Stomach smooth muscle (tissue), 2 donors: ENCODE data around the gene RP9.

ENCODE experiments used
- H3K27ac ChIP-seq: one replicate; pipeline ENCODE4 v1.7.0; 2013; ENCODE audit warnings: mild to moderate bottlenecking, low read length, inconsistent platforms
- H3K27me3 ChIP-seq, 2 donors: one replicate each; pipeline ENCODE4 v1.7.0; 2013; ENCODE audit warnings: low read length in 2 of 2; ENCODE audit not compliant: insufficient read depth in 2 of 2, control insufficient read depth in 1 of 2
- H3K36me3 ChIP-seq, 2 donors: one replicate each; pipeline ENCODE4 v1.7.0; 2013; ENCODE audit warnings: low read length in 2 of 2; ENCODE audit not compliant: control insufficient read depth in 2 of 2, insufficient read depth in 2 of 2
- H3K4me1 ChIP-seq: one replicate; pipeline ENCODE4 v1.7.0; 2013; ENCODE audit warnings: low read length; ENCODE audit not compliant: control insufficient read depth, insufficient read depth
- H3K4me3 ChIP-seq, 2 donors: one replicate each; pipeline ENCODE4 v1.7.0; 2013; ENCODE audit warnings: low read length in 2 of 2
- H3K9ac ChIP-seq, 2 donors: one replicate each; pipeline ENCODE4 v1.7.0; 2013; ENCODE audit warnings: low read length in 2 of 2, mild to moderate bottlenecking in 1 of 2
- H3K9me3 ChIP-seq, 2 donors: one replicate each; pipeline ENCODE4 v1.7.0; 2013; ENCODE audit warnings: low read length in 2 of 2; ENCODE audit not compliant: control insufficient read depth in 2 of 2
- donor health status: healthy.
- donor health status: Pancreatic carcinoma.

RP9 gene

DNA sequence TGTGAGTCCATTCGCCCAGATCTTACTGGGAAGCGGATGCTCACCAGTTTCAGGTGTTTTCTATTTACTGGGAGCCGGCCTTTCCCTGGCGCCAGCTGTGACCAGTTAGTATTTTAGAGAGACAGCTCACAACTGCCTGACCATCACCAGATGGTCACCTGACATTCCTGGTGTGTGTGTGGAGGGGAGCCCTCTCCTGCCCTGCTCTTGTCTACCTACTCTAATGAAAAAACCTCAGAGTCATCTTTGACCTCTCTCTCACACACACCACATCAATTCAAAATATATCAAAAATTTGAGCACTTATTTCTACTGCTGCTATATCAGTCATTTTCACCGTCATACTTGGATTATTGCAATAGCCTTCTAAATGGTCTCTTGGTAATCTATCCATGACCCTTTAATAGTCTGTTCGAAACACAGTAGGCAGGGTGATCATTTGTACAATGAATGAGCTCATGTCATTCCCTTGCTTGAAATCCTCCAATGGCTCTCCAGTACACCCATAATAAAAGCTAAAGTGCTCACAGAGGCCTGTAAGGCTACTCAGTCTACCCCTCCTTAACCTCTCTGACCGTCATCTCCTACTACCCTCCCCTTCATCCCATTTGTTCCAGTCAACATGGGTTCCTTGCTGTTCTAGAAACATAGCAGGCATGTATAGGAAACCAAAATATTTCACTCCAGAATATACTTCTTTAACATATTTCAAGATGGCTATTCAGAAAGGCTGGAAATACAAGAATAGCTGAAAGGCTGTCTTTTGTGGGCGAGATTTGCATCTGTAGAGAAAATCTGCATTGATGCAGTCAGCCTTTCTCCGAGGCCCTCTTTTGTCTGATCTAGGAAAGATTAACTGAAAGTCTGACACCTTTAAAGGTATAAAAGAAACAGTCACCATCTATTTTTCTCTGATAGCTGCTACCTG, 29.2 kb downstream of the RP9 start:
- Histone ChIP-seq H3K4me3 (no peak overlapping the region), H3K27me3 (no peaks in the 10 kb centered on the region), H3K9me3 (no peaks in the 10 kb centered on the region), H3K9ac (no peak overlapping the region), H3K36me3 (no peaks in the 10 kb centered on the region), H3K4me1 (no peaks in the 10 kb centered on the region), H3K27ac (no peak overlapping the region)

- Histone ChIP-seq H3K27ac (no peak overlapping the region), H3K36me3 (no peaks in the 10 kb centered on the region), H3K4me1 (no peaks in the 10 kb centered on the region), H3K4me3 (no peak overlapping the region), H3K9me3 (no peaks in the 10 kb centered on the region), H3K9ac (no peak overlapping the region), H3K27me3 (no peaks in the 10 kb centered on the region)
These were observed 30.1 kb downstream of the RP9 start for GRCh38 chr7:33079096-33079495.

- Histone ChIP-seq H3K27ac (no peak overlapping the region), H3K4me3 (no peak overlapping the region), H3K27me3 (no peaks in the 10 kb centered on the region), H3K36me3 (no peaks in the 10 kb centered on the region), H3K9ac (no peak overlapping the region), H3K9me3 (no peaks in the 10 kb centered on the region), H3K4me1 (peaks cover 4% of the 10 kb centered on the region)
These were observed 32.5 kb downstream of the RP9 start for GRCh38 chr7:33076737-33077136.

GRCh38 chr7:33075818-33076518, 33.2 kb downstream of the RP9 start:
- H3K4me3 ChIP-seq = no peak overlapping the region
- H3K36me3 ChIP-seq = no peaks in the 10 kb centered on the region
- H3K27me3 ChIP-seq = no peaks in the 10 kb centered on the region
- H3K9ac ChIP-seq = no peak overlapping the region
- no peak overlapping the region for H3K27ac ChIP-seq
- no peaks in the 10 kb centered on the region for H3K9me3 ChIP-seq
- peaks cover 4% of the 10 kb centered on the region for H3K4me1 ChIP-seq

DNA sequence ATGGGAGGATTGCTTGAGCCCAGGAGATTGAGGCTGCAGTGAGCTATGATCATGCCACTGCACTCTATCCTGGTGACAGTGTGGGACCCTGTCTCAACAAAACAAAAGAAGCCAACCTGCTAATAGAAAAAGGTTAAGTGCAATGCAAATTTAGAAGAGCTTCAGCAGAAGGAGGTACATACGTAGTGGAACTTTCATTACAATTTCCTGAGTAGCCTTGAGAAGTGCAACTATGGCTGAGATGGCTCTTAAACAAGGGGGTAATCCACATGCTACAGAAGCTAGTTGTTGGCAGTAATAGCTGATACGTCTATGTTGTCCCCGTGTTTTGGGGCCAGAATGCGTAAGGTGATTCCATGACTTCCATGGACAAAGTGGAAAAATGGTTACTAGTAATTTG, 36.0 kb downstream of the RP9 start:
- Histone ChIP-seq H3K27ac (no peak overlapping the region), H3K9me3 (no peaks in the 10 kb centered on the region), H3K9ac (no peak overlapping the region), H3K4me3 (no peak overlapping the region), H3K36me3 (no peaks in the 10 kb centered on the region), H3K27me3 (no peaks in the 10 kb centered on the region), H3K4me1 (peaks cover 4% of the 10 kb centered on the region)

DNA sequence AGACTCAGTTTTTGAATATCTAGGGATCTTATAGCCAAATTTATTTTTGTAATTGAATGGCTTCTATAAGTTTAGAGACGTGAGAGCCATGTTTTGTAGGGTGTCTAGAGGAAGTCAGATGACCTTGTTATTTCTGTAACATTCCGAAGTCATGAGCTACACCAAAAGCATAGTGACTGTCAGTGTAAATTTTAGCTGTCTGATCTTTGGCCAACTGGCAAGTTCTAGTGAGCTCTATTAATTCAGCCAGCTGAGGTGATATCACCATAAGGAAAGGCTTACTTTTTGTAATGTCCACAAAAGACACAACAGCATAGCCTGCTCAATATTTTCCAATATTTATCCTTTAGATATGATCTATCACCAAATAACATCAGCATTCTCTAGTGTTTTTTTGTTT, 36.7 kb downstream of the RP9 start:
- no peak overlapping the region for H3K4me3 ChIP-seq
- H3K36me3 ChIP-seq = no peaks in the 10 kb centered on the region
- no peak overlapping the region for H3K27ac ChIP-seq
- peaks cover 4% of the 10 kb centered on the region for H3K4me1 ChIP-seq
- H3K9ac ChIP-seq = no peak overlapping the region
- no peaks in the 10 kb centered on the region for H3K27me3 ChIP-seq
- no peaks in the 10 kb centered on the region for H3K9me3 ChIP-seq

DNA sequence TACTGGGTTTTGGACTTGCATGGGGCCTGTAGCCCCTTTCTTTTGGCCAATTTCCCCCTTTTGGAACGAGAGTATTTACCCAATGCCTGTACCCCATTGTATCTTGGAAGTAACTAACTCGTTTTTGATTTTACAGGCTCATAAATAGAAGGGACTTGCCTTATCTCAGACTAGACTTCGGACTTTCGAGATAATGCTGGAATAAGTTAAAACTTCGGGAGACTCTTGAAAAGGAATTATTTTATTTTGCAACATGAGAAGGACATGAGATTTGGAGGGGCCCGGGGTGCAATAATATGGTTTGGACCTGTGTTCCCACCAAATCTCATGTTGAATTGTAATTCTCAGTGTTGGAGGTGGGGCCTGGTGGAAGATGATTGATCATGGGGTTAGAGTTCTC, 38.4 kb downstream of the RP9 start:
- Histone ChIP-seq H3K36me3 (no peaks in the 10 kb centered on the region), H3K9me3 (no peaks in the 10 kb centered on the region), H3K27ac (no peak overlapping the region), H3K4me1 (peaks cover 4% of the 10 kb centered on the region), H3K9ac (no peak overlapping the region), H3K4me3 (no peak overlapping the region), H3K27me3 (no peaks in the 10 kb centered on the region)

- H3K27me3 ChIP-seq = no peaks in the 10 kb centered on the region
- H3K4me3 ChIP-seq = no peak overlapping the region
These were observed 38.9 kb downstream of the RP9 start for GRCh38 chr7:33070277-33070676.

DNA sequence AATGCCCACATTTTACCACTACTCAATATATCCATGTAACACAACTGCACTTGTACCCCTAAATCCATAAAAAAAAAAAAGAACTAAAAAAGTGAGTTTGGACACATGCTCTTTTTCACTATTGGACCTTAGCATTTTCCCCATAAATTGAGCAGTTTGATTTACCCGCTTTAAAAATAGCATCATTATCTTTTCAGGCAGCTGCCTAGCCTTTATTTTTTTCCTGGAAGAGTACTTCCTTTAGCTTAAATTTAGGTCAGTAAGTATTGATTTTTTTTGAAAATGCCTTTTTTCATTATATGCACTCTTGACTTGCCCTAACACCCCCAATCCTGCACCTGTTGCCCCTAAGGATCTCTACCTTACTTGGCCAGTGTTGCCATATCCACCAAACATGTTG, 41.3 kb downstream of the RP9 start:
- Histone ChIP-seq H3K4me3 (no peak overlapping the region), H3K27ac (no peak overlapping the region)

More at GRCh38 chr7:33070277-33070676, 38.9 kb downstream of the RP9 start:
- Histone ChIP-seq H3K4me1 (peaks cover 4% of the 10 kb centered on the region), H3K27ac (no peak overlapping the region), H3K9me3 (no peaks in the 10 kb centered on the region), H3K36me3 (no peaks in the 10 kb centered on the region), H3K9ac (no peak overlapping the region)

DNA sequence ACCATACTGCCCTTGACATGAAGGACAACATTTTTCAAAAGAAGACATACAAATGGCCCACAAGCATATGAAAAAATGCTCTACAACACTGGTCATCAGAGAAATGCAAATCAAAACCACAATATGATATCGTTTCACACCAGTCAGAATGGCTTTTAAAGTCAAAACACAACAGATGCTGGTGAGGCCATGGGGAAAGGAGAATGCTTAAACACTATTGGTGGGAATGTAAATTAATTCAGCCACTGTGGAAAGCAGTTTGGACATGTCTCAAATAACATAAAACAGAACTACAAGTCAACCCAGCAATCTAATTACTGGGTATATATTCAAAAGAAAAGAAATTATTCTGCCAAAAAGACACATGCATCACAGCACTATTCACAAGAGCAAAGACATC, 42.4 kb downstream of the RP9 start:
- no peak overlapping the region for H3K4me3 ChIP-seq
- H3K4me1 ChIP-seq = no peaks in the 10 kb centered on the region
- H3K9me3 ChIP-seq = no peaks in the 10 kb centered on the region
- no peaks in the 10 kb centered on the region for H3K27me3 ChIP-seq
- H3K27ac ChIP-seq = no peak overlapping the region
- no peak overlapping the region for H3K9ac ChIP-seq
- no peaks in the 10 kb centered on the region for H3K36me3 ChIP-seq

More for the DNA sequence above, 41.3 kb downstream of the RP9 start:
- Histone ChIP-seq H3K9ac (no peak overlapping the region), H3K36me3 (no peaks in the 10 kb centered on the region), H3K9me3 (no peaks in the 10 kb centered on the region), H3K4me1 (peaks cover 4% of the 10 kb centered on the region), H3K27me3 (no peaks in the 10 kb centered on the region)

DNA sequence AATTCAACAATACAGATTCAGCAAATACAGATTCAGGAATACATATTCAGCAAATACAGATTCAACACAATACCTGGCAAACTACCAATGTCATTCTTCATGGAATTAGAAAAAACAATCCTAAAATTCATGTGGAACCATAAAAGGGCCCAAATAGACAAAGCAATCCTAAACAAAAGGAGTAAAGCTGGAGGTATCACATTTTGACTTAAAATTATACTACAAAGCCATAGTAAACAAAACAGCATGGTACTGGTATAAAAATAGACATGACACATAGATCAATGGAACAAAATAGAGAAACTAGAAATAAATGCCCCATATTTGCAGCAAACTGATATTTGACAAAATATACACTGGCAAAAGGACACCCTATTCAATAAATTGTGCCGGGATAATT, 43.2 kb downstream of the RP9 start:
- no peaks in the 10 kb centered on the region for H3K9me3 ChIP-seq
- H3K4me1 ChIP-seq = peaks cover 3% of the 10 kb centered on the region
- no peaks in the 10 kb centered on the region for H3K36me3 ChIP-seq
- H3K27me3 ChIP-seq = no peaks in the 10 kb centered on the region
- H3K9ac ChIP-seq = no peak overlapping the region
- no peak overlapping the region for H3K27ac ChIP-seq
- H3K4me3 ChIP-seq = no peak overlapping the region
